ENCODE results near the gene PPP4R1.

PPP4R1 gene

DNA sequence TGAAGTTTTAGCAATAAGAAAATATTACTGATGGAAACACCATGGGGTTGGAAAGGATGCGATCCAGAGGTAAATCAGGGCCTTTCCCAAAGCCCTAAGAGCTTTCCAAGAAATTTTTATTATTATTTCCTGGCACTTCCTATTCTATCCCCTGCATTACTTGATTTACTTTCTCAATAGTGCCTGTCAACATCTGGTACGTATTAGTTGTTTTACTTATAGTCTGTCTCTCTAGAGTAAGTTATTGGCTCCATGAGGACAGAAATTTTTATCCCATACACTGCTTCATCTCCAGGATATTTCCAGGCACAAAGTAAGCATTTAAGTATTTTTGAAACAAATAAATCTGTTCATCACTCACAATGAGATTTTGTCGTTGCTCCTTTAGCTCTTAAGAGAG, 18.1 kb downstream of the PPP4R1 start:
- Histone ChIP-seq H3K4me1 (ENCODE audit: control insufficient read depth in 2 of 2, insufficient read depth in 1 of 2, low read depth in 1 of 2, low read length in 2 of 2) (peaks cover 0 to 3% of the 10 kb centered on the region in 2 donors), H2BK15ac (ENCODE audit: low read length) (no peak overlapping the region), H2BK12ac (ENCODE audit: low read length) (no peak overlapping the region), H3K4me3 (ENCODE audit: low read length in 2 of 2) (no peak overlapping the region), H3K23ac (ENCODE audit: low read depth, low read length, poor library complexity) (no peak overlapping the region), H3K9me3 (replicated peaks in 1 of 2; ENCODE audit: control insufficient read depth in 2 of 2, insufficient read depth in 1 of 2, low read depth in 1 of 2, low read length in 2 of 2) (peaks cover 2 to 51% of the 10 kb centered on the region in 2 donors), H2BK120ac (ENCODE audit: low read depth, low read length) (no peak overlapping the region), H3K14ac (ENCODE audit: low read length) (no peak overlapping the region), H2BK5ac (ENCODE audit: low read length) (no peak overlapping the region), H3K79me1 (ENCODE audit: low read depth, low read length) (no peaks in the 10 kb centered on the region), H3K27ac (replicated peaks; ENCODE audit: low read length) (no peak overlapping the region), H3K4me2 (ENCODE audit: insufficient read depth, low read length, poor library complexity, severe bottlenecking) (no peak overlapping the region), H3K4ac (ENCODE audit: low read length) (no peak overlapping the region), H3K36me3 (replicated peaks in 1 of 2; ENCODE audit: control insufficient read depth in 2 of 2, insufficient read depth in 2 of 2, low read length in 2 of 2) (peaks cover 1 to 67% of the 10 kb centered on the region in 2 donors), H2AFZ (ENCODE audit: low read length) (no peak overlapping the region), H2AK5ac (ENCODE audit: low read depth, low read length) (no peak overlapping the region), H3K9ac (ENCODE audit: low read depth, low read length, poor library complexity) (no peak overlapping the region), H4K91ac (ENCODE audit: low read depth, low read length, poor library complexity) (no peak overlapping the region), H4K8ac (ENCODE audit: low read depth, low read length) (no peak overlapping the region), H3K27me3 (ENCODE audit: control insufficient read depth in 3 of 3, insufficient read depth in 3 of 3, low read depth in 1 of 3, low read length in 3 of 3) (no peaks in the 10 kb centered on the region), H3K18ac (ENCODE audit: low read length) (no peak overlapping the region)
- WGBS, 2 donors (ENCODE audit: extremely low coverage in 2 of 2, insufficient read length in 2 of 2, insufficient replicate concordance in 1 of 2) = no CpG with 5 or more reads among the region's 3 CpGs
- DNase-seq (ENCODE audit: low spot score) = no peak

GRCh38 chr18:9594823-9595596, 19.3 kb downstream of the PPP4R1 start:
- no peak overlapping the region for H2BK120ac ChIP-seq (ENCODE audit: low read depth, low read length)
- H3K4ac ChIP-seq (ENCODE audit: low read length) = no peak overlapping the region
- H3K9ac ChIP-seq (ENCODE audit: low read depth, low read length, poor library complexity) = no peak overlapping the region
- H3K27me3 ChIP-seq (ENCODE audit: control insufficient read depth in 3 of 3, insufficient read depth in 3 of 3, low read depth in 1 of 3, low read length in 3 of 3) = no peaks in the 10 kb centered on the region
- H2BK12ac ChIP-seq (ENCODE audit: low read length) = no peak overlapping the region
- no peak overlapping the region for H3K27ac ChIP-seq (replicated peaks; ENCODE audit: low read length)
- no peak overlapping the region for H4K91ac ChIP-seq (ENCODE audit: low read depth, low read length, poor library complexity)
- WGBS, 2 donors (ENCODE audit: extremely low coverage in 2 of 2, insufficient read length in 2 of 2, insufficient replicate concordance in 1 of 2) = no CpG with 5 or more reads among the region's 1 CpG
- H3K79me1 ChIP-seq (ENCODE audit: low read depth, low read length) = peaks cover 1% of the 10 kb centered on the region
- no peak for DNase-seq (ENCODE audit: low spot score)
- no peak overlapping the region for H3K23ac ChIP-seq (ENCODE audit: low read depth, low read length, poor library complexity)
- H2BK5ac ChIP-seq (ENCODE audit: low read length) = no peak overlapping the region
- H2AFZ ChIP-seq (ENCODE audit: low read length) = no peak overlapping the region
- no peak overlapping the region for H2AK5ac ChIP-seq (ENCODE audit: low read depth, low read length)
- peaks cover 0 to 3% of the 10 kb centered on the region in 2 donors for H3K4me1 ChIP-seq (ENCODE audit: control insufficient read depth in 2 of 2, insufficient read depth in 1 of 2, low read depth in 1 of 2, low read length in 2 of 2)
- no peak overlapping the region for H4K8ac ChIP-seq (ENCODE audit: low read depth, low read length)
- H3K4me3 ChIP-seq (ENCODE audit: low read length in 2 of 2) = no peak overlapping the region
- H3K18ac ChIP-seq (ENCODE audit: low read length) = no peak overlapping the region
- H3K36me3 ChIP-seq (replicated peaks in 1 of 2; ENCODE audit: control insufficient read depth in 2 of 2, insufficient read depth in 2 of 2, low read length in 2 of 2) = peaks cover 1 to 74% of the 10 kb centered on the region in 2 donors
- H3K14ac ChIP-seq (ENCODE audit: low read length) = no peak overlapping the region
- H3K9me3 ChIP-seq (replicated peaks in 1 of 2; ENCODE audit: control insufficient read depth in 2 of 2, insufficient read depth in 1 of 2, low read depth in 1 of 2, low read length in 2 of 2) = peaks cover 0 to 39% of the 10 kb centered on the region in 2 donors
- H2BK15ac ChIP-seq (ENCODE audit: low read length) = no peak overlapping the region
- H3K4me2 ChIP-seq (ENCODE audit: insufficient read depth, low read length, poor library complexity, severe bottlenecking) = no peak overlapping the region

- Histone ChIP-seq H4K91ac (ENCODE audit: low read depth, low read length, poor library complexity) (no peak overlapping the region), H2BK120ac (ENCODE audit: low read depth, low read length) (no peak overlapping the region), H2BK5ac (ENCODE audit: low read length) (no peak overlapping the region), H3K9ac (ENCODE audit: low read depth, low read length, poor library complexity) (no peak overlapping the region), H2BK12ac (ENCODE audit: low read length) (no peak overlapping the region), H3K4me3 (ENCODE audit: low read length in 2 of 2) (no peak overlapping the region), H3K14ac (ENCODE audit: low read length) (no peak overlapping the region), H3K23ac (ENCODE audit: low read depth, low read length, poor library complexity) (no peak overlapping the region), H3K4me2 (ENCODE audit: insufficient read depth, low read length, poor library complexity, severe bottlenecking) (no peak overlapping the region), H2AFZ (ENCODE audit: low read length) (no peak overlapping the region), H3K27me3 (ENCODE audit: control insufficient read depth in 3 of 3, insufficient read depth in 3 of 3, low read depth in 1 of 3, low read length in 3 of 3) (no peaks in the 10 kb centered on the region), H3K4me1 (ENCODE audit: control insufficient read depth in 2 of 2, insufficient read depth in 1 of 2, low read depth in 1 of 2, low read length in 2 of 2) (no peaks in the 10 kb centered on the region), H3K4ac (ENCODE audit: low read length) (no peak overlapping the region), H3K18ac (ENCODE audit: low read length) (no peak overlapping the region), H3K36me3 (replicated peaks in 1 of 2; ENCODE audit: control insufficient read depth in 2 of 2, insufficient read depth in 2 of 2, low read length in 2 of 2) (peaks cover 8 to 99% of the 10 kb centered on the region in 2 donors), H2BK15ac (ENCODE audit: low read length) (no peak overlapping the region), H4K8ac (ENCODE audit: low read depth, low read length) (no peak overlapping the region), H3K79me1 (ENCODE audit: low read depth, low read length) (peaks cover 1% of the 10 kb centered on the region), H3K9me3 (replicated peaks in 1 of 2; ENCODE audit: control insufficient read depth in 2 of 2, insufficient read depth in 1 of 2, low read depth in 1 of 2, low read length in 2 of 2) (peaks cover 0 to 3% of the 10 kb centered on the region in 2 donors), H3K27ac (replicated peaks; ENCODE audit: low read length) (no peak overlapping the region), H2AK5ac (ENCODE audit: low read depth, low read length) (no peak overlapping the region)
- DNase-seq (ENCODE audit: low spot score) = no peak
- WGBS, 2 donors (ENCODE audit: extremely low coverage in 2 of 2, insufficient read length in 2 of 2, insufficient replicate concordance in 1 of 2) = no CpG with 5 or more reads among the region's 4 CpGs
Measured at GRCh38 chr18:9587924-9588323, 26.4 kb downstream of the PPP4R1 start.

GRCh38 chr18:9586814-9587213, 27.5 kb downstream of the PPP4R1 start:
- H3K23ac ChIP-seq (ENCODE audit: low read depth, low read length, poor library complexity) = no peak overlapping the region
- no peak overlapping the region for H2AFZ ChIP-seq (ENCODE audit: low read length)
- H3K18ac ChIP-seq (ENCODE audit: low read length) = no peak overlapping the region
- no peak overlapping the region for H2BK12ac ChIP-seq (ENCODE audit: low read length)
- no peak overlapping the region for H3K9ac ChIP-seq (ENCODE audit: low read depth, low read length, poor library complexity)
- no peak overlapping the region for H3K4ac ChIP-seq (ENCODE audit: low read length)
- WGBS, 2 donors (ENCODE audit: extremely low coverage in 2 of 2, insufficient read length in 2 of 2, insufficient replicate concordance in 1 of 2) = no CpG with 5 or more reads among the region's 3 CpGs
- peaks cover 8 to 99% of the 10 kb centered on the region in 2 donors for H3K36me3 ChIP-seq (replicated peaks in 1 of 2; ENCODE audit: control insufficient read depth in 2 of 2, insufficient read depth in 2 of 2, low read length in 2 of 2)
- no peak overlapping the region for H4K8ac ChIP-seq (ENCODE audit: low read depth, low read length)
- H2AK5ac ChIP-seq (ENCODE audit: low read depth, low read length) = no peak overlapping the region
- H3K9me3 ChIP-seq (replicated peaks in 1 of 2; ENCODE audit: control insufficient read depth in 2 of 2, insufficient read depth in 1 of 2, low read depth in 1 of 2, low read length in 2 of 2) = peaks cover 0 to 14% of the 10 kb centered on the region in 2 donors
- H3K14ac ChIP-seq (ENCODE audit: low read length) = no peak overlapping the region
- no peak overlapping the region for H3K4me2 ChIP-seq (ENCODE audit: insufficient read depth, low read length, poor library complexity, severe bottlenecking)
- no peak overlapping the region for H3K4me3 ChIP-seq (ENCODE audit: low read length in 2 of 2)
- H2BK120ac ChIP-seq (ENCODE audit: low read depth, low read length) = no peak overlapping the region
- H2BK5ac ChIP-seq (ENCODE audit: low read length) = no peak overlapping the region
- peaks cover 1% of the 10 kb centered on the region for H3K79me1 ChIP-seq (ENCODE audit: low read depth, low read length)
- H3K27ac ChIP-seq (replicated peaks; ENCODE audit: low read length) = no peak overlapping the region
- no peaks in the 10 kb centered on the region for H3K27me3 ChIP-seq (ENCODE audit: control insufficient read depth in 3 of 3, insufficient read depth in 3 of 3, low read depth in 1 of 3, low read length in 3 of 3)
- H4K91ac ChIP-seq (ENCODE audit: low read depth, low read length, poor library complexity) = no peak overlapping the region
- DNase-seq (ENCODE audit: low spot score) = no peak
- H3K4me1 ChIP-seq (ENCODE audit: control insufficient read depth in 2 of 2, insufficient read depth in 1 of 2, low read depth in 1 of 2, low read length in 2 of 2) = no peaks in the 10 kb centered on the region
- H2BK15ac ChIP-seq (ENCODE audit: low read length) = no peak overlapping the region

All from neuronal stem cell (in vitro differentiated cells).